Dendritic cell treated with granulocyte-macrophage colony-stimulating factor and Interleukin-4, amounts not matched to agents 40 ng/mL and 50 ng/mL, for 4 days (primary cell): ENCODE results near the gene TSPAN1.
"Not testable (repeated sequence)": the region's sequence is repeated elsewhere in the genome, so short reads cannot be mapped to it uniquely, and the experiment has no call there.

Experiments used
- H3K27ac Mint-ChIP-seq: one replicate; pipeline ENCODE4 v1.8.0; 2022; ENCODE audit warnings: mild to moderate bottlenecking, mixed read lengths
- H3K27me3 Mint-ChIP-seq: one replicate; pipeline ENCODE4 v1.8.0; 2022; ENCODE audit warnings: mild to moderate bottlenecking, mixed read lengths
- H3K36me3 Mint-ChIP-seq: one replicate; pipeline ENCODE4 v1.8.0; 2022; ENCODE audit warnings: low read depth, mixed read lengths
- H3K4me1 Mint-ChIP-seq: one replicate; pipeline ENCODE4 v1.8.0; 2022; ENCODE audit warnings: low read depth, mixed read lengths
- H3K4me3 Mint-ChIP-seq: one replicate; pipeline ENCODE4 v1.8.0; 2022; ENCODE audit warnings: mild to moderate bottlenecking, moderate library complexity, mixed read lengths
- H3K9me3 Mint-ChIP-seq: one replicate; pipeline ENCODE4 v1.8.0; 2022; ENCODE audit warnings: mixed read lengths
- intact Hi-C: fragments of 100-400 bp; cut with micrococcal nuclease; formaldehyde crosslinking; loops from one replicate; pipeline ENCODE4 v1.15.0; 2022

TSPAN1 gene

DNA sequence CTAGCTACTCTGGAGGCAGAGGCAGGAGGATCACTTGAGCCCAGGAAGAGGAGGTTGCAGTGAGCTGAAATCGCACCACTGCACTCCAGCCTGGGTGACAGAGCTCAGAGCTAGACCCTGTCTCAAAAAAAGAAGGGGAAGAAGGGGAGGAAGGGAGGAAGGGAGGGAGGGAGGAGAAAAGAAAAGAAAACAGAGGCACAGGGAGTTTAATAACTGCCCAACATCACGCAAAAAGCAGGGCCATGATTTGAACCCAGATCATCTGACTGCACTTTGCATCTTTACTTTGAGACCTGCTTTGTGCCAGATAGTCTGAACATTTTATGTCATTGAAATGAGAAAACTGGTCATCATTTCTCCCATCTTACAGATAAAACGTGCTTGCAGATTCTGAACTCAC is 30.3 kb downstream of the TSPAN1 start:
- Mint-ChIP-seq H3K36me3 (no peaks in the 10 kb centered on the region), H3K9me3 (no peaks in the 10 kb centered on the region), H3K4me1 (peaks cover 34% of the 10 kb centered on the region), H3K27me3 (peaks cover 21% of the 10 kb centered on the region), H3K4me3 (no peak overlapping the region), H3K27ac (peak overlapping the region; percentile 67)
- intact Hi-C loops, result no loop called here

DNA sequence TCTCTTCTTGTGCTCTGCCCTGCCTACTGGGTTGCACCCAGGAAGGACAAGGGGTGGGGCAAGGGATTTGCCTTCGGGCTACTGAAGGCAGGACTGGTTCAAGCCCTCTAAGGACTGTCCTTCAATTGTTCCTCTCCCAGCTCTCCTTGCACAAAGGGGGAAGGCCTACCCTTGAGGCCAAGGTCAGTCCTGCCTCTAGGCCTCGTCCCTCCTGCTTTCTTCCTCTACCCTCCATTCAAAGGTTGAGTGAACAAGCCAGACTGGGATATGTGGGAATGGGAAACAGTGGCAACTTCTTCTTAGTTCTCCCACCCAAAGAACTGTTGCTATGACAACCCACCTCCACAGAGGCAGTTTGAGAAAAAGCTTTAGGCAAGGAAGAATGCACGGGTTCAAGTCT is 30.9 kb downstream of the TSPAN1 start:
- H3K27ac Mint-ChIP-seq, result peak overlapping the region; percentile 4
- intact Hi-C loops, result no loop called here
- H3K4me1 Mint-ChIP-seq, result peaks cover 34% of the 10 kb centered on the region
- no peak overlapping the region for H3K4me3 Mint-ChIP-seq
- H3K9me3 Mint-ChIP-seq, result no peaks in the 10 kb centered on the region
- no peaks in the 10 kb centered on the region for H3K36me3 Mint-ChIP-seq
- peaks cover 21% of the 10 kb centered on the region for H3K27me3 Mint-ChIP-seq

DNA sequence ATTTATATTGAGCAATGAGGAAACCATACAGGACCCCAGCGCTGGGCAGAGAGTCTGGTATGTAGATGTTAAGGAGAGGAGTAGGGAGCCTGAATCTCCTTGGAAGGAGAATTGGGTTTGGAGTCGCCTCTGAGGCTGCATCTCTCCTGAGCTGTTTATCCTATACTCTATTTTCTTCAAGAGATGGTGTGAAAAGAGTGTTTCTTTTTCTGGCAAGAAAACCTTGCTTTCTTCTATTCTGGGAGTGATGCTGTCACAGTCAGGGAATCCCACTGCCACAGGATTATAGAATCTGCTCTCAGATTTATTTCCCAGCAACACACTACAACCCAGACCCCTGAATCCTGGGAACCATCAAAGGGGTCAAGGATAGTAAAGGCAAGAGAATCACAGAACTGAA is 31.5 kb downstream of the TSPAN1 start:
- Mint-ChIP-seq H3K4me3 (no peak overlapping the region), H3K9me3 (no peaks in the 10 kb centered on the region), H3K4me1 (peaks cover 34% of the 10 kb centered on the region), H3K27me3 (peaks cover 21% of the 10 kb centered on the region), H3K27ac (no peak overlapping the region), H3K36me3 (no peaks in the 10 kb centered on the region)
- intact Hi-C loops, result no loop called here

DNA sequence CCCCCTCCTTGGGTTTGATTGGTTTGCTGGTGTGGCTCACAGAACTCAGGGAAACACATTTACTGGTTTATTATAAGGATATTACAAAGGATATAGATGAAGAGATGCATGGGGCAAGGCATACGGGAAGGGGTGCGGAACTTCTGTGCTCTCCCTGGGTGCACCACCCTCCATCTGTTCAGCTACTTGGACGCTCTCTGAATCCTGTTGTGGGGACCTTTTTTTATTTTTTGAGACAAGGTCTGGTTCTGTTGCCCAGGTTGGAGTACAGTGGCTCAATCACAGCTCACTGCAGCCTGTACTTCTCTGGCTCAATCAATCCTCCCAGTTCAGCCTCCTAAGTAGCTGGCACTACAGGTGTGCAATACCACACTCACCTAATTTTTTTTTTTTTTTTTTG is 35.7 kb downstream of the TSPAN1 start:
- no peak overlapping the region for H3K4me3 Mint-ChIP-seq
- peaks cover 1% of the 10 kb centered on the region for H3K27me3 Mint-ChIP-seq
- H3K9me3 Mint-ChIP-seq, result no peaks in the 10 kb centered on the region
- H3K36me3 Mint-ChIP-seq, result no peaks in the 10 kb centered on the region
- H3K4me1 Mint-ChIP-seq, result peaks cover 2% of the 10 kb centered on the region
- intact Hi-C loops, result no loop called here
- H3K27ac Mint-ChIP-seq, result no peak overlapping the region

GRCh38 chr1:46211051-46211450 is 36.2 kb downstream of the TSPAN1 start:
- Mint-ChIP-seq H3K27me3 (peaks cover 1% of the 10 kb centered on the region), H3K36me3 (no peaks in the 10 kb centered on the region), H3K4me3 (no peak overlapping the region), H3K9me3 (no peaks in the 10 kb centered on the region), H3K4me1 (no peaks in the 10 kb centered on the region), H3K27ac (no peak overlapping the region)
- intact Hi-C loops, result no loop called here

- H3K27ac Mint-ChIP-seq, result no peak overlapping the region
- no peaks in the 10 kb centered on the region for H3K36me3 Mint-ChIP-seq
- no peak overlapping the region for H3K4me3 Mint-ChIP-seq
- no peaks in the 10 kb centered on the region for H3K9me3 Mint-ChIP-seq
- H3K4me1 Mint-ChIP-seq, result no peaks in the 10 kb centered on the region
- intact Hi-C loops, result no loop called here
- no peaks in the 10 kb centered on the region for H3K27me3 Mint-ChIP-seq
Measured at GRCh38 chr1:46215504-46215903, 40.6 kb downstream of the TSPAN1 start.

DNA sequence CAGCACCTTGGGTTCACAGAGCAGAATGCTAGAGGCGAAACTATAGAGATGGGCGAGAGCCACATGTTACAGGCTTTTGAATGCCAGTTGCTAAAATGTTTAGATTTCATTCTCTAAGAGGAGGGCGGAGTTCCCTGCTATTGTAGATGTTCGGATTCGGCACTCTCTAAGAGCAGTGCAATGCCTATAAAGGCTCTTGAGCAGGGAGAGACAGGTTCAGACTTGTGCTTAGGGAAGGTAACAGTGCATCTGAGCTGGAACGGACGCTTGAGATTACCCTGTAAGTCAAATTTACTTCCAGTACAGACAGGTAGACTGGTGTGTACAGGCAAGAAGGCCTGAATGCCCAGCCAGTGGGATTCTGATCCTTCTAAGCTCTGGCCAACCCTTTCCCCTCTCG is 43.6 kb downstream of the TSPAN1 start:
- Mint-ChIP-seq H3K4me1 (peaks cover 7% of the 10 kb centered on the region), H3K27me3 (peaks cover 3% of the 10 kb centered on the region), H3K27ac (no peak overlapping the region), H3K4me3 (no peak overlapping the region), H3K36me3 (no peaks in the 10 kb centered on the region), H3K9me3 (no peaks in the 10 kb centered on the region)
- intact Hi-C loops, result no loop called here

- H3K27me3 Mint-ChIP-seq, result peaks cover 3% of the 10 kb centered on the region
- no peak overlapping the region for H3K27ac Mint-ChIP-seq
- peaks cover 11% of the 10 kb centered on the region for H3K4me1 Mint-ChIP-seq
- no peak overlapping the region for H3K4me3 Mint-ChIP-seq
- no peaks in the 10 kb centered on the region for H3K9me3 Mint-ChIP-seq
- intact Hi-C loops, result no loop called here
- H3K36me3 Mint-ChIP-seq, result no peaks in the 10 kb centered on the region
Measured at GRCh38 chr1:46219551-46220520, 44.9 kb downstream of the TSPAN1 start.

GRCh38 chr1:46220808-46221207 is 45.9 kb downstream of the TSPAN1 start:
- intact Hi-C loops, result no loop called here
- peaks cover 3% of the 10 kb centered on the region for H3K27me3 Mint-ChIP-seq
- H3K9me3 Mint-ChIP-seq, result no peaks in the 10 kb centered on the region
- H3K27ac Mint-ChIP-seq, result no peak overlapping the region
- peaks cover 11% of the 10 kb centered on the region for H3K4me1 Mint-ChIP-seq
- no peak overlapping the region for H3K4me3 Mint-ChIP-seq
- H3K36me3 Mint-ChIP-seq, result no peaks in the 10 kb centered on the region

DNA sequence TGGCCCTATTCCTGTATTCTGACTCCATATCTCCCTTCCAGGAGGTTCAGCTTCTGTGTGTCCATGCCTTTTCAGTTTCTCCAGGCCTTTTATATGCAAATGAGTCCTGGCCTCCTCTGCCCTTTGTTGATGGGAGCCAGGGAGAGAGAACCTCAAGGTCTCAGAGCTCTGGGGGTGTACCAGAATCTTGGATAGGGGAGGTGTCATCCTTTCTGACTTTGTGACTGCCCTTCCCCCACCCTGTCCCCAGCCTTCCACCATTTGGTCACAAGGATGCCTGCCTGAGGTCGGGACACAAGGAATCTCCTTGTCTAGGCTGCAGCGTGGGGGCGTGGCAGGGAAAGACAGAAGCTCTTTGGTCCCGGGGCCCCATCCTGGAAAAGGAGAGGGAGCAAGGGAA is 46.9 kb downstream of the TSPAN1 start:
- H3K36me3 Mint-ChIP-seq, result no peaks in the 10 kb centered on the region
- H3K4me3 Mint-ChIP-seq, result no peak overlapping the region
- H3K4me1 Mint-ChIP-seq, result peaks cover 11% of the 10 kb centered on the region
- intact Hi-C loops, result no loop called here
- no peaks in the 10 kb centered on the region for H3K9me3 Mint-ChIP-seq
- H3K27me3 Mint-ChIP-seq, result peaks cover 3% of the 10 kb centered on the region
- H3K27ac Mint-ChIP-seq, result no peak overlapping the region

- intact Hi-C loops, result loop anchor here (1.0 kb wide), 1 partner anchor 186 kb away; no protein-coding TSS in a partner anchor
- not testable (repeated sequence) for H3K27ac Mint-ChIP-seq, H3K36me3 Mint-ChIP-seq, H3K27me3 Mint-ChIP-seq, H3K9me3 Mint-ChIP-seq, H3K4me3 Mint-ChIP-seq
- H3K4me1 Mint-ChIP-seq, result peaks cover 11% of the 10 kb centered on the region
Measured at GRCh38 chr1:46223055-46223454, 48.2 kb downstream of the TSPAN1 start.

GRCh38 chr1:46223472-46223943 is 48.6 kb downstream of the TSPAN1 start:
- Mint-ChIP-seq H3K4me3 (no peak overlapping the region), H3K36me3 (no peaks in the 10 kb centered on the region), H3K9me3 (no peaks in the 10 kb centered on the region)

DNA sequence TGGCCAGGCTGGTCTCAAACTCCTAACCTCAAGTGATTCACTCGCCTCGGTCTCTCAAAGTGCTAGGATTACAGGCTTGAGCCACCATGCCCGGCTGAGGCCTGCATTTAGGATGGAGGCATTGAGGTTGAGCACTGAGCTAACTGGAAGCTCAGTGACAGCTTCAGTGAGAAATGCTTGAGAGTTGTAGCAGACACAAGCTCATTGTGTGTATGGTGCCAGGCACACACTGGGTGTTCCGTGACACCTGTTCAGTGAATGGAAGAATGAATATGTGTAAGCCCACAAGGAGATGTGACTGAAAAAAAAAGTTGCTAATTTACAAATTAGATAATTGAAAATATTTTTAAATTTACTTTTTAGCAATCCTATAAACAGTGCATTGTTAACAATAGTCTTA is 50.1 kb downstream of the TSPAN1 start:
- intact Hi-C loops, result no loop called here
- Mint-ChIP-seq H3K36me3 (no peaks in the 10 kb centered on the region), H3K27ac (no peak overlapping the region), H3K27me3 (peaks cover 3% of the 10 kb centered on the region), H3K4me1 (peaks cover 11% of the 10 kb centered on the region), H3K9me3 (no peaks in the 10 kb centered on the region), H3K4me3 (no peak overlapping the region)

More at GRCh38 chr1:46223472-46223943, 48.6 kb downstream of the TSPAN1 start:
- Mint-ChIP-seq H3K4me1 (peaks cover 11% of the 10 kb centered on the region), H3K27me3 (peaks cover 3% of the 10 kb centered on the region), H3K27ac (no peak overlapping the region)
- intact Hi-C loops, result loop anchor here (1.0 kb wide), 1 partner anchor 186 kb away; no protein-coding TSS in a partner anchor

- H3K36me3 Mint-ChIP-seq, H3K27me3 Mint-ChIP-seq, H3K9me3 Mint-ChIP-seq, H3K27ac Mint-ChIP-seq, H3K4me1 Mint-ChIP-seq, H3K4me3 Mint-ChIP-seq, intact Hi-C loops: not testable (repeated sequence)
Measured at GRCh38 chr1:46231231-46231630, 56.3 kb downstream of the TSPAN1 start.
